GM19395 (cell line): ENCODE data around the gene FAM83F.
"Not testable (repeated sequence)": the region's sequence is repeated elsewhere in the genome, so short reads cannot be mapped to it uniquely, and the experiment has no call there.

Source experiments
- ATAC-seq: cut with Tn5 transposase; IDR thresholded peaks from one replicate; pipeline ENCODE4 v1.9.1; 2021; ENCODE audit warnings: mild to moderate bottlenecking, moderate library complexity; ENCODE audit not compliant: unreplicated experiment

The FAM83F gene

DNA sequence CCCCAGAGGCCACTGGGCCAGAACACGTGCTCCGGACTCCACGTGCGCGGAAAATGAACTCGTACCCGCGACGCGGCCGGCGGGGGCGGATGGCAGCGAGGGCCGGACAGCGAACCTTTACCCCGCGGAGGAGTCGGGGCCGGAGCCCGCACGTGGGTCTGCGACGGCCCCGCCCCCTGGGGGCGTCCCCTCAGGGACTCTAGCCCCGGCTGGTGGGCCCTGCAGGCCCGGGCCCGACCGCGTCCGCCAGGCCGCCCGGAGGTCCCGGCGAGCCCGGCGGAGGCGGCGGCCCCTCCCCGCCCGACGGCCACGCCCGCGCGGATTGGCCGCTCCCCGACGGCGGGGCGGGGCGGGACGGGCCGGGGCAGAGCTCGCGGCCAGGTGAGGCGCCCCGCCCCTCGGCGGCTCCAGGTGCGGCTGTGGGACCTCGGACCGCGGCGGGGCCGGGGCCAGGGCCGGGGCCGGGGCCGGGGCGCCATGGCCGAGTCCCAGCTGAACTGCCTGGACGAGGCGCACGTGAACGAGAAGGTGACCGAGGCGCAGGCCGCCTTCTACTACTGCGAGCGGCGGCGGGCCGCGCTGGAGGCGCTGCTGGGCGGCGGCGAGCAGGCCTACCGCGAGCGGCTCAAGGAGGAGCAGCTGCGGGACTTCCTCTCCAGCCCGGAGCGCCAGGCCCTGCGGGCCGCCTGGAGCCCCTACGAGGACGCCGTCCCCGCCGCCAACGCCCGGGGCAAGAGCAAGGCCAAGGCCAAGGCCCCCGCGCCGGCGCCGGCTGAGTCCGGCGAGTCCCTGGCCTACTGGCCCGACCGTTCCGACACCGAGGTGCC, at the start of gene FAM83F:
FAM83F (plus strand) TSS at position 389 of the 827 bp plus-strand sequence; CDS start at position 478, 89 bp downstream.
- no peak for ATAC-seq

DNA sequence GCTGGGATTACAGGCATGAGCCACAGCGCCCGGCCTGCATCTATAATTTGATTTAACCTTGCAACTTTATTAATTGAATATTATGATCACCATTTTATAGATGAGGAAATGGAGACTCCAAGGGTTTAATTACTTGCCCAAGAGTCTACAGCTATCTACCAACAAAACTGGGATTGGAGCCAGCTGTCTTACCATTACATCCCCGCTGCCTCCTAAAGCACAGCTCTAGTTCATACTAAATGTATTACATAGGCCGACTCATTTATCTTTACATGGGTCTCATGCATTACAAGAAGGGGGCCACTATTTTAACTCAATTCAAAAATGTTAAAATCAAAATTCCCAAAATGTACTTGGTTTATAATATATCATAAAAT, 48.6 kb upstream of the FAM83F start:
- no peak for ATAC-seq

DNA sequence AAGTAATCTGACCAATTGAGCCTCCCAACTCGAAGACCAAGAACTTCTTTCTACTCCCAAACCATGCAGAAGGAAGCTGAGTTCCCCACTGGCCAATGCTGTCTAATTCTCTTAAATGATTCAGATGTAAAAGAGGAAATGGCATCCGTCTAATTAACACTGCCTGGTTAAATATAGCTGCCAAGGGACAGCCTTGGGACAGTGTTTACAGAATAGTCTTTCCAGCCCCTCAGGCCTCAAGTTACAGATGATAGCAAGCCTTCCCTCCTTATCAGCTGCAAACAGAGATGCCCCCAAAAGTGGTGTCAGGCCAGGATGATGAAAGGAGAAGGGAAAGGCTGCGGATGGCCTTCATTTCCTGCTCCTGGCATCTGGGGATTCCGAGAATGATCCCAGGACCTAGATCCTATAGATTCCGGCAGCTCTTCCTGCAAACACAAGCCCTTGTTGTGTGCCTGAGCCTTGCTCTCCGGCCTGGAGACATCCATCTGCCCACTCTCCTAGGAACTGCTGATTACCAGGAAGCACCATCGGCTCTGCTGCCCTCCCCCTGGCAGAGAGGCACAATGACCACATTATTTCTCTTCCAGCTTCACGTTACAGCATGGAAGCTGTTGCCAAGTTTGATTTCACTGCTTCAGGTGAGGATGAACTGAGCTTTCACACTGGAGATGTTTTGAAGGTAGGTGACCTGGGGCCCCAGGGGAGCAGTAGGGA, 48.1 kb upstream of the FAM83F start:
- no peak for ATAC-seq

DNA sequence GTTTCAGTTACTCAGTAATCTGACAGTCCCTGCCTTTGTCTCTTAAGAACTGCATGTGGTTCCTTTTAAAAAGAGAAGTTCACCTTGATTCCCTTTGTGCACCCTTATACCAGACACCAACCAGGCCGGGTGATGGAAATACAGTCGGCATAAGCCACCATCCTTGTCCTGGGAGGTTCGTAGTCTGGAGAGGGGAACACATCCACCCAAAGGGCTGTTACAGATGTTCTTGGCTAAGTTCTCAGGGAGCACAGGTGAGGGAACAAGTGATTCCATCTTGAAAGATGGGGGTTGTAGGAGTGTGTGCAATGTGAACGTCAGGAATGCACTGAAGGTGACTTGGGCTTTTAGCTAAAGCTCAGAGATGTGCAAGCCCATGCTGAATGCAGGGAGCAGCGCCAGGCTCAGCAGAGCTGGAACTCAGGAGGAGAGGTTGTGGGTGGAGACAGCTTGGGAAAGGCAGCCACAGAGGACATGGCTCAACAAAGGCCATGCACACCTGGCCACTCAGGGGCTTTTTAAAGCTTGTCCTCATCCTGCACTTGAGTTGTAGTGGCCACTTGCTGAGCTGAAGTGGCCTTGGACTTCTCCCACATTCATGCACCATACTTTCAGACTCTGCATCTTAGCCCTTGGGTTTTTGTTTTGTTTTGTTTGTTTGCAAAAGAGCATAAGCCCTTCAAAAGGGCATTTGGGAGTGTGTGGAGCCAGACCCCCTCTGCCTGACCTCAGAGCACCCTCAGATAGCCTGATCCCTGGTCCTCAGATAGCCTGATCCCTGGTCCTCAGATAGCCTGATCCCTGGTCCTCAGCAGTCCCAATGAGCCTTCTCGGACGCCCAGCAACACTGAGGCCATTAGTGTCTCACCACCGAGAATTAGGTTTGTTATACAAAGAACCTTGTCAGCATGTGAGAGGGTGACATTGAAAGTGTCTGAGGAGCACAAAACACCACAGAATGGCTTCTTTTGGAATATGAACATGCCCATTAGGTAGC, 47.2 kb upstream of the FAM83F start:
- no peak for ATAC-seq

DNA sequence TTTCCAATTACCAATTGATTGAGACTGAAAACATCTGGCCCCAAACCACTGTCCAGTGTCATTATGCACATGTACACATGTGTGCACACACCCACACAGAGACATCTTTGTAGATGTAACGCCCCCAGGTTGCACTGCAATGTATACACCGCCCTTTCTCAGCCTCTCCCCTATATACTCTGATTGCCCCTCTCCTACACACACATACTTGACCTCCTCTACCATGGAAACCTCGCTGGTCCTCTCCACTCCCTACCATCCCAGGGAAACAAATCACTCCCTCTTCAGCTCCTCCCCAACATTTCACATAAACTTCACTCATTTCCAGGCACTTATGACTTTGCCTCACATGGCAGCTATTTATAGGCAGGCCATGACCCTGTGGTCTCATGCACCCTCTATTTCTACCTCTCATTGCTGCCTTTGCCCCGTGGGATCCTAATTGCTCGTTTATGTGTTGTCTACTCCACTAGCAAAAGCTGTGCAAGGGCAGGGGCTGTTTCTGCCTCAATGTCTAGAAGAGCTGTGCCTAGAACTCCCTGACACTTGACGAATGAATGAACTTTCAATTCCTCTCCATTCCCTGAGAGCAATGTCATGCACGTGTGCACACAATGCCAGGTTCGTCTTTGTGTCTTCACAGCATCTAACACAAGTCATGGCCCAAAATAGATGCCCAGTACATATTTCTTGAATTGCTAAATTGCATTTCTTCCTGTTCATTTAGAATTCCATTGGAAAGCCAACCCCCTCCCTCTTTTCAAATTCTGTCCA, 44.6 kb upstream of the FAM83F start:
- no peak for ATAC-seq

DNA sequence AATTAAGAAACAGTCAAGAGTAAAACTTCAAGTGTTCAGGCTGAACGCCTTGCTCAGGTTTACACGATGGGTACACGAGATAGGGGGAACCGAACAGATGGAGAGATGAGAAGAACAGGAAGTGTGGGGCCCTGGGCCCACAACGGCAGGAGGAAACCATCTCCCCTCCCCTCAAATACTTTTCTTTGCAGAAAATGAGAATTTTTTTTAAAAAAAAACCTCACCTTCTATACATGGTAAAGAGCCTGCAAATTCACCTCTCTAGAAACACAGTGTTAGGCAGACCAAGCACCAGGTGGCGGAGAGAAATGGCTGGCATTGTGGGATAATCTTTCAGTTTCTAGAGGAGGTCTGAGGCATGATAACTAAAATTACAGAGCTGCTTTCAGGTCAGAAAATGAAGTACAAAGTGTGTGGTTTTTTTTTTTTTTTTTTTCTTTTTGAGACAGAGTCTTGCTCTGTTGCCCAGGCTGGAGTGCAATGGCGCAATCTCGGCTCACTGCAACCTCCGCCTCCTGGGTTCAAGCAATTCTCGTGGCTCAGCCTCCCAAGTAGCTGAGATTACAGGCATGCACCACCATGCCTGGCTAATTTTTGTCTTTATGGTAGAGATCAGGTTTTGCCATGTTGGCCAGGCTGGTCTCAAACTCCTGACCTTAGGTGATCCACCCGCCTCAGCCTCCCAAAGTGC, 43.0 kb upstream of the FAM83F start:
- not testable (repeated sequence) for ATAC-seq

DNA sequence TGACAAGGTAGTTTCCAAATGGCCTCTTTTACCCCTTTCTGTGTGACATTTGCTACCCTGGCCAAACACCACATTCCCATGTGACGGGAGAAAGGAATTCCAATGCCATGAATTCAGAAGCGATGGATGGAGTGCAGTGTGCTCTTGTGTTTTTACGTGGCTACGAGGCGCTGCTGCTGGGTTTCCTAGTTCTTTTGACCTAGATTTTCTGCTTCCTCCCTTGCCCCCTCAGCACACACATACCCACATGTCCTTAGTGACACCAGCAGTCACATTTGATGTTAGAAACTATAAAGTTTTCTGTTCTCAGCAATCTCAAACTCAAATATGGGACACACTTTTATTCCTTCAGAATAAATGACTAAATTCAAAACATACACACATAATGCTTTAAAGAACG, 42.4 kb upstream of the FAM83F start:
- ATAC-seq: no peak

DNA sequence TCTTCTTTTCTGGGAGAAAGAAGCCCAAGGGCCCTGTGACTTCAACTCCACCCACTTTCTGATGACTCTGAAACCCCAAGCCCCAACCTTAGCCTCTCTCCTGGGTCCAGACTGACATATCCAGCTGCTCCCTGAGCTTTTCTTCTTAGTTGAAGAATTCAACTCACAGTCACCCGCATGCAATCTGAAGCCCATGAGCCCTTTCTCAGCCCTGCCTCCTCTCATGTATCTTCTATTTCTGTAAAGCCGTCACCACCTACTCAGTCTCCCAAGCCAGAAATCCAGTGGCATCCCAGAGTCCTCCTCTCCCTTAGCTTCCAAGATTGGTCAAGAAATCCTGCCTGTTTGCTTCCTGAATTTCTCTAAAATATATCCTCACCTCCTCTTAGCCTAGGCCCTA, 41.7 kb upstream of the FAM83F start:
- ATAC-seq: no peak

DNA sequence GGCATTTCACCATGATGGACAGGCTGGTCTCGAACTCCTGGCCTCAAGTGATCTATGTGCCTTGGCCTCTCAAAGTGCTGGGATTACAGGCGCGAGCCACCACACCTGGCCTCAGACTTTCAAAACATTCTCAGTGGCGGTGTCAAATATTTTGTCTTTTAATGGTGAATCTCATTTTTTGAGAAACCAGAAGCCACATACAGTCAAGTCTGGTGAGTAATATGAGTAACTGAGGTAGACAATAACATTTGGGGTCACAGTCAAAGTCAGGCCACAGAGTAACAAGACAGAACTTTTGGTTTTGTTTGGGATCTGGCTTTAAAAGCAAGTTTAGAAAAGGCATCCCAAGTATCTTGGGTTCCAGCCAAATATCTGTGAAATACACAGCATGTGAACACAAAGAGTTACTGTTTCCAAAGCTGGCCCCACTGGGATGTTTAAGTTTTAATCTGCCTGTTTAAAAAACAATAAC, 40.1 kb upstream of the FAM83F start:
- ATAC-seq: no peak

DNA sequence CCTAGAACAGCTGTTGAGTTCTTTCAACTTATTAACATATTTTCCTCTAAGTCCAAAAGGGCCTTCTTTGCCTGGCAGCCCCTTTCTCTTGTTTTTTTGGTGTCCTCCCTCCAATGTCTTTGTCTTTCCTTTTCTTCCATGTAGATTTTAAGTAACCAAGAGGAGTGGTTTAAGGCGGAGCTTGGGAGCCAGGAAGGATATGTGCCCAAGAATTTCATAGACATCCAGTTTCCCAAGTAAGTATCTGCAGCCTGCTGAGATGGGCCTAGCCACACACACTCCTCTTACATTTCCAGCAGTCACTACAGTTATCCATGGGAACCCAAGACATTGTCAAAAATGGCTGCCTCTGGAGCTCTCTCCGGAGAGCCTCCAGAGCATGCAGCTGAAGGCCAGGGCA, 39.1 kb upstream of the FAM83F start:
- ATAC-seq: no peak

DNA sequence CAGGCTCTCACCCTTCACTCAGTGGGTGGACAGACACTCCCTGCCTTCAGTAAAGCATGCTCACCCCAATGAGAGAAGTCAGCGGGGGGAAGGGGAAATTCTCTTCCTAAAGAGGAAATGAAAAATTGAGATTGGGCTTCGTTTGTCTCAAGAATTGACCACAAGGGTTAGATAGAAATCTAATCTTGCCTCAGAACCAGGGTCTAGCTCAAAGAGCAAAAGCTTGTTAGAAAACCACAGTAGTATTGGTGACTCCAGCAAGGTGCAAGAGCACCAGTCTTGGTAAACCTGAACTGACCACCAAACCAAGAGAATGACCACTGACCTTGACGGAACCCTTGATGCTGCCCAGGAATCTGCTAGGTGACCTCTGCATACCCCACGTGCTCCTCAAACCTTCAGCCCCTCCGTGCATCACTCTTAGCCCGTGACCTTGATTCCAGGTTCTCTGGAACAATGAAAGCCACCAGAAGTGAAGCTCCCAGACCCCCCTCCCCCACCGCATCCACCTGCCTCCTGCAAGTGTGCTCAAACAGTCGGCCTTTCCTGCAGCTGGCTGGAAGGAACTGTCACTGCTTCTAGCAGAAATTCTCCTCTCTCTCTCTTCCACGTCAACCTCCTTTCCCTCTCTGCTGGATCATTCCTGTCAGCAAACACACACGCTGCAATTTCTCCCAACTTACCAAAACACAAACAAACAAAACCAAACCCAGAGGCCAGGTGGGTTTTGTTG, 37.7 kb upstream of the FAM83F start:
- no peak for ATAC-seq

DNA sequence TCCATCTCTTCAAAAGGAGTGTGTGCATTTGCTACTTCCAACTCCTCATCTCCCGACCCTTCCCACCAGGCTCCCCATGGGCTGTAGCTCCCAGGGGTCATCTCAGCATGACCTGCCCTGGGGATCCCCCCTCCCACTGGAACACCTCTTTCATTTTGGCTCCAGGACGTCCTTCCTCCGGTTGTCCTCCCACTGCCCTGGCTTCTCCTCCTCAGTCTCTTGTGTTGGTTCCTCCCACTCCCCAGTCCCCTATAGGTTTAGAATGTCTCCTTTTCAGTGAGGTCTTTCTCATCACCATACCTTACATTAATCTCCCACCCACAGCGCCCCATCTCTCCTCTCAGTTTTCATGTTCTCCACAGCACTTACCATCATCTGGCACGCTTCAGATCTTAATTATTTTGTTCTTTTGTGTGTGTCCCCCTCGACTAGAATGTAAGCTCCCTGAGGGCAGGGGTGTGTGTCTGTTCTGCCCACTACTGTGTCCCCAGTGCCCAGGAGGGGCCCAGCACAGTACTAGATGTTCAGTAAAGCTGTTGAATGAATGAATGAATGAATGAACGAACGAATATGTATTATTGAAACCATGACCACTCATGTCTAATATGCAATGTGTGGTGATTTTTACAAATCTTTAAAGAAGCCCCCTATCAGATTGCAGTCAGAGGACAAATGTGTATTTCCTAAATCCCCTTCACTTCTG, 36.6 kb upstream of the FAM83F start:
- ATAC-seq: no peak

DNA sequence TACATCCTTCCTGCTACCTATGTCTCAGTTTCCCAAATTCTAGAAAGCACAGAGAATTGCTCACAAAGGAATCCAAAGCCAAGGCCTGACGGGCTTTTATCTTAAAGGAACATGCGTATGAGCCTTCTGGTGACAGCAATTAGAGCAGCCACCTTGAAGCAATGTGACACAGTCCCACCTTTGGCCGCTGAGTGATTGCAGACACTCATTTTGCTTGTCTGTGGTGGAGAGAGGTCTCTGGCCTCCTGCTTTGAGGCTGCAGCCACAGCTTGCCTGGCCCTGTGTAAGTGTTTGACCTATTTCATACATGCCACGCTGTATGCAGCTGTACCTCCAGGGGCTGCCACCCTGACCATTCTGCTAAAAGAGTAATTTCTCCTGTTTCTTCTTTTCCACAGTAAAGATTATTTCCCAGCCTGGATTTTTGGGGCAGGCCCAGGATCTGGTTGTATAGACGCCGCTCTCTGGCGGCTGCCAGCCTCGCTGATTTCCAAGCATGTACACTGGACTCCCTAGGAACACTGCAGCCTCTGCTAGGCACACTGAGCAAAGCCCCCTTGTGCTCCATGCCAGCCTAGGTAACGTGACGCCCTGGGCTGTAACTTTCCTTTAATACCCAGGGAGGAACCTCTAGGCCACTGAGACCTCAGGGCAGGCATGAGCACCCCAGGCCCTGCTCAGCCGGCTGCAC, 35.7 kb upstream of the FAM83F start:
- ATAC-seq: no peak

DNA sequence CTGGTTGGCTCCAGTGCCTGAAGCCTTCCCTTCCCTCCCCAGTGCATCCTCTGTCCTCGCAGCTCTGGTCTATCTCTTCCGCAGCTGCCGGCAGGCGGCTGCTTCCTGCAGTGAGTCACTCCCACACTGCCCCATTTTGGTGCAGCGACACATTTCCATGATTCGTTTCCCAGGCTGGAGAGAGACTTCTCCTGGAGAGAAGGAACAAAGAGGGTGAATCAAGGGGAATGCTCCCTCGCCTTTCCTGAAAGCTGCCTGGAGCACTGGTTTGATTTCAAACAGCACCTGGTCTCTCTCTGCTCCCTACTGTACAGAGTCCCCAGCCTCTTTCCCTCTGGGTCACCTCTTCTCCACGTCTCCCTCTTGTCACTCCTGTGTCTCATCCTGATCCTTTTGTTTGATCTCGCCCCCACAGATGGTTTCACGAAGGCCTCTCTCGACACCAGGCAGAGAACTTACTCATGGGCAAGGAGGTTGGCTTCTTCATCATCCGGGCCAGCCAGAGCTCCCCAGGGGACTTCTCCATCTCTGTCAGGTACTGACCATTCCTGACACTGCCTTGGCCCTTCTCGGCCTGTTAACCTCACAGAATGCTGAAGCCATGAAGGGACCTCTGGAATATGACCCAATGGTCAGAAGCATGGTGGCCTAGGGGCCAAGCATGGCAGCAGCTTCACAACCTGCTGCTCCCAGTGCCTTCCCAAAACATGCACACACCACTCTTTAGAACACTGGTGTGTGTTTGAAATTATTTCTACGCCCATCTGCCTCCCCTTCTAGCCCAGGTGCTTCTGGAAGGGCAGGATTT, 34.9 kb upstream of the FAM83F start, which contains the start of gene TMA7B:
TMA7B (plus strand) TSS at position 758 of the 808 bp plus-strand sequence. CDS start 3,978 bp downstream, outside the sequence.
- ATAC-seq: no peak

DNA sequence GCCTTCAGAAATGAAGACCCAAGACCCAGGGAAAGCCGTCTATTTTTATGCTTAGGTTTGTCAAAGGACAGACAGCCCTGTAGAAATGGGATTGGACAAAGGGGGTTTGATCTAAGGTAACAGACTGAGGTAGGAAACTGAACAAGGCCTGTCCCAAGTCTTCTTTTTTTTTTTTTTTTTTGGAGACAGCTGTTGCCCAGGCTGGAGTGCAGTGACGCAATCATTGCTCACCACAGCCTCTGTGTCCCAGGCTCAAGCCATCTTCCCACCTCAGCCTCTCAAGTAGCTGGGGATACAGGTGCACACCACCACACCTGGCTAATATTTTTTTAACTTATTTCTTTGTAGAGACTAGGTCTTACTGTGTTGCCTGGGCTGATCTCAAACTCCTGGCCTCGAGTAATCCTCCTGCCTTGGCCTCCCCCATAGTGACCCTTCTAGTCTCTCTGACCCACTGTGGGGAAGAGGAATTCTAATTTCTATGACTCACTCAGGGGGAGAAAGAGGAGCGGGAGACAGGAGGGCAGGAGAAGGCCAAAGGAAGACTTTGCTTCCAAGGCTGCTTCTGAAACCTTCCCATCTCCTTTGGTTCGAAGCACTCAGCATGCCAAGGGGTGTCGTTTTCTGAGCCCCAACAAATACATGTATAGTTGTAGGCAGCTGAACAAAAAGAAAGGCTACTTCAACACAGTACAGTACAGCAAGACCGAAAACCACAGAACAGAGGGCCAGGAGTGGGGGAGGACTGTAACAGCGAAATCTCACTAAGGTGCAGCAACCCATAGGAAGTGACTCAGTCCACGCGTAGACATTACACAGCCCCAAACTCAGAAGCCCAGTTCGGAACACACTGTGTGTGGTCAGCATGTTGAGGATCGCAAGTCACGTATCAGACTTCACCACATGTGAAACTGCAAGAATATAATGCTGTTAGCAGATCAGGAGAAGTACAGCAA, 33.7 kb upstream of the FAM83F start:
- ATAC-seq: peak; percentile 84

DNA sequence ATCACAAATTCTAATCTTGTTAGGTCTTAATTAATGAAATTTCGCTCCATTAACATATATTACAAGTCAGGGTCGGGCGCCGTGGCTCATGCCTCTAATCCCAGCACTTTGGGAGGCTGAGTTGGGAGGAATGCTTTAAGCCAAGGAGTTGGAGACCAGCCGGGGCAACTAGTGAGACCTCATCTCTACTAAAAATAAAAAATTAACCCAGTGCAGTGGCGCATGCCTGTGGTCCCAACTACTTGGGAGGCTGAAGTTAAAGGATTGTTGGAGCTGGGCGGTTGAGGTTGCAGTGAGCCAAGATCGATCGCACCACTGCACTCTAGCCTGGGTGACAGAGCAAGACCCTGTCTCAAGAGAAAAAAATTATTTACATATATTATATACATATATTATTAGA, 32.7 kb upstream of the FAM83F start:
- ATAC-seq: no peak
